ENCODE data around the gene SERINC4. TPM values are rescaled to one million over a fixed set of nuclear protein-coding genes. Genes with fewer than 3 reads are reported as not detected.
"Not testable (repeated sequence)": the region's sequence is repeated elsewhere in the genome, so short reads cannot be mapped to it uniquely, and the experiment has no call there.

The SERINC4 gene
- total and polyA plus RNA-seq, 7 experiments from 2014 or later = 0.13 to 8.8 (median 0.46) TPM; not detected in 1

- intact Hi-C loops (cut with micrococcal nuclease) = loop anchor here (5.0 to 10.0 kb wide), 3 partner anchors 903 to 1549 kb away; partner anchors contain the start of genes GANC (in 2 of the 2) and TMEM87A (in 2 of the 2)
- CTCF ChIA-PET = no interaction called here
- peak overlapping the region; percentile 1 to 84 (median 58) for H3K27ac Mint-ChIP-seq
These were observed 21.5 kb upstream of the SERINC4 start for GRCh38 chr15:43821505-43821904.

GRCh38 chr15:43815064-43815463 is 15.0 kb upstream of the SERINC4 start:
- H3K4me1 ChIP-seq (ENCODE audit: control insufficient read depth in 2 of 2, insufficient read depth in 2 of 2, low read length in 2 of 2); H3K27me3 Mint-ChIP-seq; intact Hi-C loops (cut with micrococcal nuclease); H3K4me3 ChIP-seq (ENCODE audit: low read length); H3K9me3 ChIP-seq (ENCODE audit: control insufficient read depth in 2 of 3, low read length in 3 of 3); POLR2A ChIA-PET; H3K27ac ChIP-seq (ENCODE audit: low read depth, low read length); H3K4me3 Mint-ChIP-seq; DNase-seq; H3K27me3 ChIP-seq (ENCODE audit: control insufficient read depth in 2 of 2, insufficient read depth in 2 of 2, low read length in 2 of 2); ATAC-seq; H3K9me3 Mint-ChIP-seq: not testable (repeated sequence)
- CTCF ChIA-PET = interaction anchor here (0.6 kb wide), 1 partner anchor 159 kb away, joined by 3 read pairs; no protein-coding TSS in a partner anchor
- Mint-ChIP-seq H3K36me3 (peaks cover 21 to 33% (median 24%) of the 10 kb centered on the region in 5 donors), H3K27ac (peak overlapping the region in 5 of 9 donors; percentile 44 to 83 (median 67)), H3K4me1 (peaks cover 4 to 27% (median 15%) of the 10 kb centered on the region in 7 donors)
- peaks cover 36 to 71% (median 39%) of the 10 kb centered on the region in 3 experiments for H3K36me3 ChIP-seq (ENCODE audit: control insufficient read depth in 2 of 3, insufficient read depth in 3 of 3, low read length in 3 of 3)

More at GRCh38 chr15:43821505-43821904, 21.5 kb upstream of the SERINC4 start:
- Mint-ChIP-seq H3K4me3 (peak overlapping the region; percentile 41 to 97 (median 64)), H3K27me3 (no peaks in the 10 kb centered on the region), H3K36me3 (peaks cover 0 to 17% (median 6%) of the 10 kb centered on the region in 5 donors), H3K9me3 (no peaks in the 10 kb centered on the region), H3K4me1 (peaks cover 22 to 77% (median 48%) of the 10 kb centered on the region in 7 donors)
- H3K4me1 ChIP-seq (ENCODE audit: control insufficient read depth in 2 of 2, insufficient read depth in 2 of 2, low read length in 2 of 2) = peaks cover 25 to 28% of the 10 kb centered on the region in 2 donors
- no peaks in the 10 kb centered on the region for H3K9me3 ChIP-seq (ENCODE audit: control insufficient read depth in 2 of 3, low read length in 3 of 3)
- ATAC-seq (no peak), DNase-seq (no peak)
- POLR2A ChIA-PET = interaction anchor here (0.8 to 0.9 kb wide), 2 partner anchors 21 to 28 kb away, joined by 3 to 4 read pairs; partner anchors contain the start of genes HYPK and SERINC4
- no peak overlapping the region for H3K4me3 ChIP-seq (ENCODE audit: low read length)
- no peaks in the 10 kb centered on the region for H3K27me3 ChIP-seq (ENCODE audit: control insufficient read depth in 2 of 2, insufficient read depth in 2 of 2, low read length in 2 of 2)
- H3K27ac ChIP-seq (ENCODE audit: low read depth, low read length) = no peak overlapping the region
- peaks cover 6 to 21% (median 12%) of the 10 kb centered on the region in 3 experiments for H3K36me3 ChIP-seq (ENCODE audit: control insufficient read depth in 2 of 3, insufficient read depth in 3 of 3, low read length in 3 of 3)

- H3K27ac Mint-ChIP-seq = peak overlapping the region in 3 of 9 donors; percentile 26 to 73 (median 64)
- H3K4me3 ChIP-seq (ENCODE audit: low read length) = no peak overlapping the region
- peaks cover 21 to 44% (median 34%) of the 10 kb centered on the region in 5 donors for H3K36me3 Mint-ChIP-seq
- no peak overlapping the region for H3K27ac ChIP-seq (ENCODE audit: low read depth, low read length)
- CTCF ChIA-PET = interaction anchor here (0.7 kb wide), 1 partner anchor 11 kb away, joined by 4 read pairs; no protein-coding TSS in a partner anchor
- no peaks in the 10 kb centered on the region for H3K27me3 ChIP-seq (ENCODE audit: control insufficient read depth in 2 of 2, insufficient read depth in 2 of 2, low read length in 2 of 2)
- no peak overlapping the region for H3K4me3 Mint-ChIP-seq
- H3K36me3 ChIP-seq (ENCODE audit: control insufficient read depth in 2 of 3, insufficient read depth in 3 of 3, low read length in 3 of 3) = peaks cover 36 to 90% (median 40%) of the 10 kb centered on the region in 3 experiments
- intact Hi-C loops (cut with micrococcal nuclease) = no loop called here
- H3K4me1 ChIP-seq (ENCODE audit: control insufficient read depth in 2 of 2, insufficient read depth in 2 of 2, low read length in 2 of 2) = no peaks in the 10 kb centered on the region
- no peaks in the 10 kb centered on the region for H3K9me3 ChIP-seq (ENCODE audit: control insufficient read depth in 2 of 3, low read length in 3 of 3)
- H3K9me3 Mint-ChIP-seq = no peaks in the 10 kb centered on the region
- POLR2A ChIA-PET = interaction anchor here (0.6 to 1.3 kb wide), 5 partner anchors 9 to 1352 kb away, joined by 3 to 8 read pairs (median 3); partner anchors contain the start of genes HYPK, MFAP1 and SERINC4
- peaks cover 0 to 12% (median 0%) of the 10 kb centered on the region in 7 donors for H3K4me1 Mint-ChIP-seq
- H3K27me3 Mint-ChIP-seq = no peaks in the 10 kb centered on the region
- DNase-seq = no peak
- ATAC-seq = peak; percentile 72
These were observed 9.1 kb upstream of the SERINC4 start for GRCh38 chr15:43808960-43809678.

DNA sequence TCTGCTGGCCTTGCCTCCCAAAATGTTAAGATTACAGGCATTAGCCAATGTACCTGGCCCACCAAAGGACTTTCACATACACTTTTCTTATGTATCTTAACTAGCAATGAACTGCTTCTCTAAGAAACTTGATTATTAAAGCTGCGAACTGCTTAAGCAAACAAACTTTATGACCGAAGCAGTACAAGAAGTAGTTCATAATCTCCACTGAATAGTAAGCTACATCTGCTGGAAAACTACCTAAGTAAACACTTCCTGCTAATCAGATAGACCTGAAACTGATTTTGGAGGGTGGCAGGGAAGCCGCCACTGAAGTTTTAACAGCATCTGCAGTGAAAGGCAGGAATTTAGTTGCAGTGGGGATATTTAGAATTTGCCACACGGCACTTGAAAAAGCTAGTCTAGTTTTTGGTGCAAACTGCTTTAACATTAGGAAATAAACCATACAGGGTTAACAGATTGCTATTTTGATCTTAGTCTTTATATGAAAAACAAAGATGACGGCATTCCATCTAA is 8.5 kb upstream of the SERINC4 start:
- ChIA-PET POLR2A (interaction anchor here (1.1 kb wide), 1 partner anchor 16 kb away, joined by 3 read pairs; the partner anchor contains the start of gene MFAP1), CTCF (no interaction called here)
- no peak overlapping the region for H3K27ac Mint-ChIP-seq
- intact Hi-C loops (cut with micrococcal nuclease) = no loop called here
- H3K4me3 ChIP-seq (ENCODE audit: low read length) = no peak overlapping the region
- H3K4me3 Mint-ChIP-seq = no peak overlapping the region
- no peaks in the 10 kb centered on the region for H3K27me3 ChIP-seq (ENCODE audit: control insufficient read depth in 2 of 2, insufficient read depth in 2 of 2, low read length in 2 of 2)
- ATAC-seq (no peak), DNase-seq (no peak)
- H3K27me3 Mint-ChIP-seq = no peaks in the 10 kb centered on the region
- peaks cover 21 to 45% (median 34%) of the 10 kb centered on the region in 5 donors for H3K36me3 Mint-ChIP-seq
- no peaks in the 10 kb centered on the region for H3K9me3 Mint-ChIP-seq
- no peaks in the 10 kb centered on the region for H3K4me1 ChIP-seq (ENCODE audit: control insufficient read depth in 2 of 2, insufficient read depth in 2 of 2, low read length in 2 of 2)
- no peak overlapping the region for H3K27ac ChIP-seq (ENCODE audit: low read depth, low read length)
- H3K9me3 ChIP-seq (ENCODE audit: control insufficient read depth in 2 of 3, low read length in 3 of 3) = no peaks in the 10 kb centered on the region
- H3K4me1 Mint-ChIP-seq = peaks cover 0 to 12% (median 0%) of the 10 kb centered on the region in 7 donors
- H3K36me3 ChIP-seq (ENCODE audit: control insufficient read depth in 2 of 3, insufficient read depth in 3 of 3, low read length in 3 of 3) = peaks cover 34 to 88% (median 35%) of the 10 kb centered on the region in 3 experiments

DNA sequence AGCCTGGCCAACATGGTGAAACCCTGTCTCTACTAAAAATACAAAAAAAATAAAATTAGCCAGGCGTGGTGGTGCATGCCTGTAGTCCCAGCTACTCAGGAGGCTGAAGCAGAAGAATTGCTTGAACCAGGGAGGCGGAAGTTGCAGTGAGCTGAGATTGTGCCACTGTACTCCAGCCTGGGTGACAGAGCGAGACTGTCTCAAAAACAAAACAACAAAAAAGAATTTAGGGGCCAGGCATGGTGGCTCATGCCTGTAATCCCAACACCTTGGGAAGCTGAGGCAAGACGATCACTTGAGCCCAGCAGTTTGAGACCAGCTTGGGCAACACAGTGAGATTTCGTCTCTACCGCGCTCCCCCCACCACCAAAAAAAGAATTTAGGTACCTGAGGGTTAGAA is 2.7 kb upstream of the SERINC4 start:
- CTCF ChIA-PET; H3K4me3 Mint-ChIP-seq; H3K9me3 Mint-ChIP-seq; H3K27ac ChIP-seq (ENCODE audit: low read depth, low read length); H3K9me3 ChIP-seq (ENCODE audit: control insufficient read depth in 2 of 3, low read length in 3 of 3); H3K27me3 Mint-ChIP-seq; H3K27me3 ChIP-seq (ENCODE audit: control insufficient read depth in 2 of 2, insufficient read depth in 2 of 2, low read length in 2 of 2); DNase-seq; ATAC-seq; H3K4me3 ChIP-seq (ENCODE audit: low read length); intact Hi-C loops (cut with micrococcal nuclease): not testable (repeated sequence)
- Mint-ChIP-seq H3K36me3 (peaks cover 16 to 50% (median 46%) of the 10 kb centered on the region in 5 donors), H3K4me1 (peaks cover 19 to 40% (median 36%) of the 10 kb centered on the region in 7 donors), H3K27ac (peak overlapping the region in 1 of 9 donors; percentile 33)
- POLR2A ChIA-PET = interaction anchor here (2.0 kb wide), 1 partner anchor 22 kb away, joined by 5 read pairs; the partner anchor contains the start of gene MFAP1
- peaks cover 14 to 15% of the 10 kb centered on the region in 2 donors for H3K4me1 ChIP-seq (ENCODE audit: control insufficient read depth in 2 of 2, insufficient read depth in 2 of 2, low read length in 2 of 2)
- H3K36me3 ChIP-seq (ENCODE audit: control insufficient read depth in 2 of 3, insufficient read depth in 3 of 3, low read length in 3 of 3) = peaks cover 2 to 66% (median 15%) of the 10 kb centered on the region in 3 experiments
